Measurements from ENCODE around the gene PPP2R2B.

PPP2R2B gene

GRCh38 chr5:146778795-146779194 lies 99.8 kb downstream of the PPP2R2B start:
- DNase-seq: no peak

GRCh38 chr5:146778261-146778660 lies 100.3 kb downstream of the PPP2R2B start:
- DNase-seq: no peak

- DNase-seq: no peak
These were observed 105.6 kb downstream of the PPP2R2B start for GRCh38 chr5:146772881-146773466.

- no peak for DNase-seq
These were observed 107.6 kb downstream of the PPP2R2B start for GRCh38 chr5:146770980-146771379.

- DNase-seq: no peak
These were observed 108.0 kb downstream of the PPP2R2B start for GRCh38 chr5:146770546-146770945.

- no peak for DNase-seq
These were observed 111.0 kb downstream of the PPP2R2B start for GRCh38 chr5:146767534-146767933.

GRCh38 chr5:146766013-146766412 lies 112.5 kb downstream of the PPP2R2B start:
- DNase-seq: no peak

- no peak for DNase-seq
These were observed 113.3 kb downstream of the PPP2R2B start for GRCh38 chr5:146765089-146765832.

- DNase-seq: no peak
These were observed 115.7 kb downstream of the PPP2R2B start for GRCh38 chr5:146762830-146763229.

- DNase-seq: no peak
These were observed 116.7 kb downstream of the PPP2R2B start for GRCh38 chr5:146761811-146762210.

GRCh38 chr5:146758938-146759337 lies 119.6 kb downstream of the PPP2R2B start:
- DNase-seq: no peak

GRCh38 chr5:146758076-146758475 lies 120.5 kb downstream of the PPP2R2B start:
- no peak for DNase-seq

- no peak for DNase-seq
These were observed 122.0 kb downstream of the PPP2R2B start for GRCh38 chr5:146756546-146756945.

GRCh38 chr5:146755793-146756192 lies 122.8 kb downstream of the PPP2R2B start:
- no peak for DNase-seq

- no peak for DNase-seq
These were observed 123.9 kb downstream of the PPP2R2B start for GRCh38 chr5:146754621-146755020.

- DNase-seq: no peak
These were observed 124.9 kb downstream of the PPP2R2B start for GRCh38 chr5:146753641-146754040.

GRCh38 chr5:146751781-146752401 lies 126.7 kb downstream of the PPP2R2B start:
- DNase-seq: peak; percentile 51 to 61

GRCh38 chr5:146751054-146751453 lies 127.5 kb downstream of the PPP2R2B start:
- DNase-seq: no peak

- DNase-seq: no peak
These were observed 130.0 kb downstream of the PPP2R2B start for GRCh38 chr5:146748533-146748932.

GRCh38 chr5:146745931-146746577 lies 132.5 kb downstream of the PPP2R2B start:
- no peak for DNase-seq

- DNase-seq: no peak
These were observed 134.3 kb downstream of the PPP2R2B start for GRCh38 chr5:146744068-146744745.

GRCh38 chr5:146734936-146735577 lies 143.5 kb downstream of the PPP2R2B start:
- DNase-seq: no peak

- DNase-seq: no peak
These were observed 145.6 kb downstream of the PPP2R2B start for GRCh38 chr5:146732962-146733361.

Measured in activated T-cell treated with anti-CD3 and anti-CD28 coated beads, Interleukin-2, amount 50 U/mL, for 48 hours (primary cell).